K562 (cell line): ENCODE results near the gene KRTAP8-1. TPM values are rescaled to one million over a fixed set of nuclear protein-coding genes. Genes with fewer than 3 reads are reported as not detected.

Experiments
- ATAC-seq: fragments of 200-7000 bp; cut with Tn5 transposase; 3 replicates; pipeline ENCODE4 v1.9.1; 2020; ENCODE audit warnings: moderate library complexity
- BruUV-seq: library from RNA; stranded (reverse); fragments of 400-500 nt; replicated peaks from 2 replicates; lab custom pipeline; 2021; lab: Mats Ljungman, UMichigan
- CTCF ChIA-PET: fragments of 300-600 bp; formaldehyde crosslinking; extraction: SDS; loops from one replicate; lab custom pipeline; 2021; ENCODE audit warnings: low intra/inter-chr PET ratio; lab: Yijun Ruan, JAX
- POLR2A ChIA-PET: fragments of 300-600, 350-650 bp; sonication (Branson Sonifier 250); formaldehyde crosslinking; extraction: SDS; loops from one replicate; lab custom pipeline; 2021; ENCODE audit warnings: antibody characterized with exemption, inconsistent platforms; lab: Yijun Ruan, JAX
- DNase-seq, 4 experiments: peaks; one replicate each; pipeline versions ENCODE4 v3.0.0 to v3.0.0-alpha.2; 2011 to 2018; ENCODE audit warnings: low spot score in 3 of 4, mixed read lengths in 3 of 4; ENCODE audit errors: extremely low read depth in 1 of 4
- FAIRE-seq: peaks from 2 replicates; lab custom pipeline; 2011; peaks lifted over from hg19 to GRCh38; lab: Jason Lieb, UNC
- H2AFZ ChIP-seq: 2 replicates; pipeline ENCODE4 v1.6.0; 2011; ENCODE audit warnings: low read depth, low read length, control low read depth, inconsistent platforms
- H3K27ac ChIP-seq: fragments of 200-600 bp; 3 replicates; pipeline ENCODE4 v1.8.0; 2011; ENCODE audit warnings: low read depth, mild to moderate bottlenecking, control low read depth, inconsistent platforms, low read length, moderate library complexity, mixed read lengths; ENCODE audit errors: extremely low read depth
- H3K27me3 ChIP-seq, 2 experiments: fragments of 300-600 bp in 1 of 2; 2 replicates in 1 of 2; 3 replicates in 1 of 2; pipeline versions ENCODE4 v1.6.0 to v1.8.0; 2011; ENCODE audit warnings: inconsistent platforms in 2 of 2, low read length in 2 of 2, mild to moderate bottlenecking in 1 of 2, mixed read lengths in 1 of 2, moderate library complexity in 1 of 2; ENCODE audit not compliant: control insufficient read depth in 2 of 2, insufficient read depth in 2 of 2
- H3K36me3 ChIP-seq: fragments of 300-600 bp; 3 replicates; pipeline ENCODE4 v1.8.0; 2011; ENCODE audit warnings: mild to moderate bottlenecking, low read length, inconsistent platforms; ENCODE audit not compliant: control insufficient read depth, insufficient read depth
- H3K4me1 ChIP-seq, 2 experiments: fragments of 200-600 bp in 1 of 2; replicated peaks in 1 of 2; 2 replicates in 1 of 2; 3 replicates in 1 of 2; pipeline versions ENCODE4 v1.5.1 to v1.8.0; 2011; ENCODE audit warnings: inconsistent platforms in 2 of 2, low read length in 2 of 2, mild to moderate bottlenecking in 1 of 2, mixed read lengths in 1 of 2, moderate library complexity in 1 of 2; ENCODE audit not compliant: control insufficient read depth in 2 of 2, insufficient read depth in 2 of 2
- H3K4me2 ChIP-seq: 2 replicates; pipeline ENCODE4 v1.6.1; 2011; ENCODE audit warnings: low read length, control low read depth, inconsistent platforms, mixed read lengths; ENCODE audit not compliant: insufficient read depth
- H3K4me3 ChIP-seq: fragments of 200-600 bp; sonication (generic), shearing (Covaris generic); 2 replicates; pipeline ENCODE4 v1.5.1; 2016; ENCODE audit warnings: control low read depth, inconsistent platforms
- H3K79me2 ChIP-seq: fragments of 200-600 bp; 3 replicates; pipeline ENCODE4 v1.8.0; 2011; ENCODE audit warnings: low read length, inconsistent platforms; ENCODE audit not compliant: control insufficient read depth, insufficient read depth
- H3K9ac ChIP-seq, 2 experiments: 2 replicates each; pipeline versions ENCODE4 v1.6.0 to v1.6.1; 2011; ENCODE audit warnings: low read depth in 2 of 2, low read length in 2 of 2, control low read depth in 1 of 2, inconsistent platforms in 1 of 2, mild to moderate bottlenecking in 1 of 2, mixed read lengths in 1 of 2; ENCODE audit not compliant: insufficient read depth in 1 of 2
- H3K9me1 ChIP-seq: one replicate; pipeline ENCODE4 v1.6.0; 2011; ENCODE audit warnings: inconsistent platforms, mild to moderate bottlenecking, low read length, moderate library complexity; ENCODE audit not compliant: control insufficient read depth, insufficient read depth
- H3K9me3 ChIP-seq: replicated peaks from 2 replicates; pipeline ENCODE4 v1.5.1; 2011; ENCODE audit warnings: low read depth, low read length, inconsistent platforms; ENCODE audit not compliant: control insufficient read depth, insufficient read depth
- H4K20me1 ChIP-seq: replicated peaks from 2 replicates; pipeline ENCODE4 v1.6.1; 2011; ENCODE audit warnings: low read length, inconsistent platforms, mixed read lengths; ENCODE audit not compliant: control insufficient read depth, insufficient read depth
- CTCF ChIP-seq, 3 experiments: IDR thresholded peaks in 2 of 3; conservative IDR thresholded peaks in 1 of 3; 2 replicates each; pipeline ENCODE4 v1.5.1; 2011 to 2012; ENCODE audit warnings: low read length in 3 of 3, mild to moderate bottlenecking in 3 of 3, control low read depth in 2 of 3, improper control_type of control experiment in 1 of 3, inconsistent platforms in 1 of 3, low read depth in 1 of 3, mixed read lengths in 1 of 3, moderate library complexity in 1 of 3; ENCODE audit not compliant: insufficient read depth in 2 of 3
- ZNF124 ChIP-seq: sonication (generic); formaldehyde crosslinking; IDR thresholded peaks from 2 replicates; pipeline ENCODE4 v1.8.1; 2022; ENCODE audit warnings: missing genetic modification reagents
- ZNF41 ChIP-seq: fragments of 250-450 bp; sonication (Bioruptor Pico); conservative IDR thresholded peaks from 2 replicates; pipeline ENCODE4 v1.4.0; 2020; ENCODE audit warnings: mild to moderate bottlenecking
- ZNF644 ChIP-seq: fragments of 200-800 bp; sonication (Bioruptor generic); IDR thresholded peaks from 2 replicates; pipeline ENCODE4 v1.6.1; 2016; ENCODE audit warnings: low read depth, missing genetic modification characterization, missing compliant biosample characterization
- WGBS: fragments of 100-300 bp; shearing (Covaris generic); methylation state at CpG from one replicate; pipeline ENCODE4 v1.1.6; 2016; ENCODE audit warnings: low coverage, mixed read lengths; ENCODE audit not compliant: insufficient coverage; ENCODE audit errors: missing lambda C conversion rate; 5-methylcytosine and 5-hydroxymethylcytosine counted together
- in situ Hi-C: fragments of 300-500 bp; cut with MboI; formaldehyde crosslinking; loops from 4 replicates; pipeline ENCODE4 v1.15.0; 2018; ENCODE audit warnings: inconsistent platforms, mixed read lengths
- intact Hi-C: fragments of 100-400 bp; cut with micrococcal nuclease; formaldehyde crosslinking; loops from 2 replicates; pipeline ENCODE4 v1.14.2; 2022
- polyA plus RNA-seq, 8 experiments: library from polyadenylated mRNA; depleted of rRNA in 4 of 8; stranded (reverse) in 5 of 8; unstranded in 3 of 8; fragments of >200 nt; fragmentation: Nextera tagmentation in 2 of 8; fragmentation: Illumina TruSeq in 1 of 8; extraction: Ambion mirVana in 2 of 8; extraction: Trizol in 1 of 8; gene quantifications; 2 replicates each; pipeline versions ENCODE4 v1.2.1 to v1.2.3, GENCODE V29; 2011 to 2014; ENCODE audit warnings: inconsistent platforms in 1 of 8, missing spikeins in 1 of 8
- total RNA-seq, 7 experiments: library from RNA; depleted of rRNA in 6 of 7; stranded (reverse); fragments of >200 nt in 6 of 7; fragmentation: Illumina TruSeq in 2 of 7; extraction: Trizol in 2 of 7; gene quantifications; 2 replicates each; pipeline versions ENCODE4 v1.2.1 to v1.2.3, GENCODE V29; 2011 to 2021; ENCODE audit warnings: low replicate concordance in 1 of 7

Gene KRTAP8-1
- total and polyA plus RNA-seq, 9 of the 15 experiments (the other 6 are each of a cell fraction or from before 2014, with no cell fraction given): not detected

- Histone ChIP-seq H3K4me2 (no peak overlapping the region), H3K9me1 (no peaks in the 10 kb centered on the region), H3K9ac (no peak overlapping the region), H3K79me2 (no peaks in the 10 kb centered on the region), H3K4me1 (no peaks in the 10 kb centered on the region), H2AFZ (no peak overlapping the region), H3K4me3 (no peak overlapping the region), H3K27me3 (no peaks in the 10 kb centered on the region), H3K27ac (no peak overlapping the region), H4K20me1 (no peaks in the 10 kb centered on the region), H3K36me3 (no peaks in the 10 kb centered on the region), H3K9me3 (no peaks in the 10 kb centered on the region)
- ATAC-seq: no peak
- WGBS: 1% methylated on average over 5 of the region's 5 CpGs
- intact Hi-C loops: loop anchor here (10.0 kb wide), 1 partner anchor 765 kb away; no protein-coding TSS in a partner anchor
- TF ChIP-seq ZNF124 (CRISPR knock-in tag) (no peak), ZNF644 (tag) (no peak), CTCF (IDR thresholded peaks at IDR 0.05 in 2 of 3, conservative IDR thresholded peaks at IDR 0.05 in 1 of 3; ENCODE audit: insufficient read depth in 2 of 3, low read depth in 1 of 3, low read length in 3 of 3) (0 out of 6 replicates have a peak, but pooled peaks have one; percentile 2 to 27 (median 16)), ZNF41 (CRISPR knock-in tag) (no peak)
- DNase-seq: peak; percentile 15 to 23 (median 20)
- ChIA-PET POLR2A (no interaction called here), CTCF (no interaction called here)
- BruUV-seq: no TSS peak
- in situ Hi-C loops: no loop called here
- FAIRE-seq: no peak
Observed at GRCh38 chr21:30839304-30839703, 26.2 kb upstream of the KRTAP8-1 start.
